ENCODE measurements around the gene VGLL3.
"Not testable (repeated sequence)": the region's sequence is repeated elsewhere in the genome, so short reads cannot be mapped to it uniquely, and the experiment has no call there.

Gene VGLL3

GRCh38 chr3:86988235-86988634 lies 2.7 kb downstream of the VGLL3 start:
- peaks cover 18% of the 10 kb centered on the region for H3K27me3 ChIP-seq (ENCODE audit: control insufficient read depth, insufficient read depth, low read length)
- peaks cover 14% of the 10 kb centered on the region for H3K4me1 ChIP-seq (ENCODE audit: control insufficient read depth, low read depth, low read length)
- no peak overlapping the region for H3K4me3 ChIP-seq (ENCODE audit: low read length)
- H3K36me3 ChIP-seq (ENCODE audit: control insufficient read depth, low read depth, low read length): no peaks in the 10 kb centered on the region
- H3K9me3 ChIP-seq (ENCODE audit: control insufficient read depth, low read depth, low read length): no peaks in the 10 kb centered on the region
- H3K27ac ChIP-seq (ENCODE audit: low read length): no peak overlapping the region
- H3K9ac ChIP-seq (ENCODE audit: low read length): no peak overlapping the region

GRCh38 chr3:86987421-86987715 lies 3.6 kb downstream of the VGLL3 start:
- Histone ChIP-seq H3K27ac (ENCODE audit: low read length) (no peak overlapping the region), H3K4me1 (ENCODE audit: control insufficient read depth, low read depth, low read length) (peaks cover 14% of the 10 kb centered on the region), H3K9ac (ENCODE audit: low read length) (no peak overlapping the region), H3K9me3 (ENCODE audit: control insufficient read depth, low read depth, low read length) (no peaks in the 10 kb centered on the region), H3K36me3 (ENCODE audit: control insufficient read depth, low read depth, low read length) (no peaks in the 10 kb centered on the region), H3K27me3 (ENCODE audit: control insufficient read depth, insufficient read depth, low read length) (peaks cover 18% of the 10 kb centered on the region), H3K4me3 (ENCODE audit: low read length) (no peak overlapping the region)

DNA sequence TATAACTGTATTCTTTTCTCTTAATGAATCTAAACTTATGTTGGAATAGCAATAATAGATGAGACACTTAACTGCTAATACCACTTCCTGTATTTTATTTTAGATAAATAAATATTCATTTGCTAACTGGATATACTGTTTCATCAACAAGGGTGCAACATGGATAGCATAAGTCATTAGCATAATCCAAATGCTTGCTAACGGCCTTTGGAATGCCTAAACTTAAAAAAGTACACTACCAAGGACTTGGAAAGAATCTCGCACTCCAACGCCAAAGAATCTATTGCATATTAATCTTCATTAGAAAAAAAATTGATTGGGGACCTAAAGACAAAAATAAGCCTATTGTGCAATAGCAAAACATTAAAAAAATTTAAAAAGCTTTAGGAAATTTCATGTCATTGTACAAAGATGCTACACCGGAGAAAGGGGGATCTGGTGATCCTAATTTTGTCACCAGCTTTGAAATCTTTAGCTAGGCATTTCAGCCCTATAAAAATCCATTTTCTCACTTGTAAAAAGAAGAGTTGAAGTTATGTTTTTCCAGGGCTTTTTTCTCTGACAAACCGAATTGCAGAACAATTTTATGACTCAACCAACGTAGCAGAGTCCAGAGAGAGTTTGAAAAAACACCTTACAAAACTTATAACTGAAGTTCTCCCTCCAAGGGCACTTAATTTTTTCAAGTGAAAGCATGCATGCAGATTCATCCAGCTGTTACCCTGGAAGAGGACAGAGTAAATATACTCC lies 4.1 kb downstream of the VGLL3 start:
- Histone ChIP-seq H3K36me3 (ENCODE audit: control insufficient read depth, low read depth, low read length) (no peaks in the 10 kb centered on the region), H3K4me3 (ENCODE audit: low read length) (no peak overlapping the region), H3K9me3 (ENCODE audit: control insufficient read depth, low read depth, low read length) (no peaks in the 10 kb centered on the region), H3K4me1 (ENCODE audit: control insufficient read depth, low read depth, low read length) (peaks cover 12% of the 10 kb centered on the region), H3K9ac (ENCODE audit: low read length) (no peak overlapping the region), H3K27ac (ENCODE audit: low read length) (no peak overlapping the region), H3K27me3 (ENCODE audit: control insufficient read depth, insufficient read depth, low read length) (peaks cover 18% of the 10 kb centered on the region)

GRCh38 chr3:86985181-86985826 lies 5.6 kb downstream of the VGLL3 start:
- no peak overlapping the region for H3K27ac ChIP-seq (ENCODE audit: low read length)
- no peak overlapping the region for H3K9ac ChIP-seq (ENCODE audit: low read length)
- H3K27me3 ChIP-seq (ENCODE audit: control insufficient read depth, insufficient read depth, low read length): peaks cover 16% of the 10 kb centered on the region
- H3K9me3 ChIP-seq (ENCODE audit: control insufficient read depth, low read depth, low read length): no peaks in the 10 kb centered on the region
- H3K4me3 ChIP-seq (ENCODE audit: low read length): no peak overlapping the region
- H3K4me1 ChIP-seq (ENCODE audit: control insufficient read depth, low read depth, low read length): peaks cover 7% of the 10 kb centered on the region
- H3K36me3 ChIP-seq (ENCODE audit: control insufficient read depth, low read depth, low read length): no peaks in the 10 kb centered on the region

DNA sequence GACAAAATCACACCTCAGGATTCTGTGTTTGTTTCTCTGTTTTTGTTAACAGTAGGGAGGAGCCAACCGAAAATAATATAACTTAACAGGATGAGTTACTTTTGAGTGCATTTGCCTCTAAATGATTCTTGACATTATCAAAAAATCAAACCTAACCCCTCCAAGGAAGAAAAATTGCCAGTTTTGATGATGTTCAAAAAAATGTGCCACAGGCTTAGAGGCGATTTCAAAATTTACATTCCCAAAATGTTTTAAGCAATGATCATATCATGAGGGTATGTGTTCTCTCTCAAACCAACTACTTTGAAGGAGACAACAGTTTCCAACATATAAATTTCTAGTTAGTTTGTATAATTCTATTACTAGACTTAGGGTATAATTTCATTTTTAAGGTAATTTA lies 6.7 kb downstream of the VGLL3 start:
- no peak overlapping the region for H3K9ac ChIP-seq (ENCODE audit: low read length)
- H3K36me3 ChIP-seq (ENCODE audit: control insufficient read depth, low read depth, low read length): no peaks in the 10 kb centered on the region
- no peaks in the 10 kb centered on the region for H3K9me3 ChIP-seq (ENCODE audit: control insufficient read depth, low read depth, low read length)
- no peak overlapping the region for H3K27ac ChIP-seq (ENCODE audit: low read length)
- no peaks in the 10 kb centered on the region for H3K4me1 ChIP-seq (ENCODE audit: control insufficient read depth, low read depth, low read length)
- no peak overlapping the region for H3K4me3 ChIP-seq (ENCODE audit: low read length)
- H3K27me3 ChIP-seq (ENCODE audit: control insufficient read depth, insufficient read depth, low read length): peaks cover 6% of the 10 kb centered on the region

- Histone ChIP-seq H3K9ac (ENCODE audit: low read length) (no peak overlapping the region), H3K36me3 (ENCODE audit: control insufficient read depth, low read depth, low read length) (no peaks in the 10 kb centered on the region), H3K9me3 (ENCODE audit: control insufficient read depth, low read depth, low read length) (no peaks in the 10 kb centered on the region), H3K4me3 (ENCODE audit: low read length) (no peak overlapping the region), H3K27me3 (ENCODE audit: control insufficient read depth, insufficient read depth, low read length) (no peaks in the 10 kb centered on the region), H3K27ac (ENCODE audit: low read length) (no peak overlapping the region), H3K4me1 (ENCODE audit: control insufficient read depth, low read depth, low read length) (no peaks in the 10 kb centered on the region)
These were observed 8.1 kb downstream of the VGLL3 start for GRCh38 chr3:86982883-86983282.

GRCh38 chr3:86978111-86978551 lies 12.8 kb downstream of the VGLL3 start:
- no peak overlapping the region for H3K4me3 ChIP-seq (ENCODE audit: low read length)
- H3K9me3 ChIP-seq (ENCODE audit: control insufficient read depth, low read depth, low read length): no peaks in the 10 kb centered on the region
- H3K4me1 ChIP-seq (ENCODE audit: control insufficient read depth, low read depth, low read length): no peaks in the 10 kb centered on the region

GRCh38 chr3:86976219-86976618 lies 14.7 kb downstream of the VGLL3 start:
- H3K27me3 ChIP-seq (ENCODE audit: control insufficient read depth, insufficient read depth, low read length): no peaks in the 10 kb centered on the region
- no peak overlapping the region for H3K27ac ChIP-seq (ENCODE audit: low read length)
- no peaks in the 10 kb centered on the region for H3K9me3 ChIP-seq (ENCODE audit: control insufficient read depth, low read depth, low read length)
- H3K36me3 ChIP-seq (ENCODE audit: control insufficient read depth, low read depth, low read length): peaks cover 6% of the 10 kb centered on the region
- H3K4me3 ChIP-seq (ENCODE audit: low read length): no peak overlapping the region
- H3K4me1 ChIP-seq (ENCODE audit: control insufficient read depth, low read depth, low read length): no peaks in the 10 kb centered on the region
- no peak overlapping the region for H3K9ac ChIP-seq (ENCODE audit: low read length)

More at GRCh38 chr3:86978111-86978551, 12.8 kb downstream of the VGLL3 start:
- H3K27ac ChIP-seq (ENCODE audit: low read length): no peak overlapping the region
- no peaks in the 10 kb centered on the region for H3K27me3 ChIP-seq (ENCODE audit: control insufficient read depth, insufficient read depth, low read length)
- peaks cover 4% of the 10 kb centered on the region for H3K36me3 ChIP-seq (ENCODE audit: control insufficient read depth, low read depth, low read length)
- H3K9ac ChIP-seq (ENCODE audit: low read length): no peak overlapping the region

- H3K9ac ChIP-seq (ENCODE audit: low read length); H3K9me3 ChIP-seq (ENCODE audit: control insufficient read depth, low read depth, low read length); H3K27me3 ChIP-seq (ENCODE audit: control insufficient read depth, insufficient read depth, low read length); H3K4me3 ChIP-seq (ENCODE audit: low read length); H3K27ac ChIP-seq (ENCODE audit: low read length); H3K36me3 ChIP-seq (ENCODE audit: control insufficient read depth, low read depth, low read length); H3K4me1 ChIP-seq (ENCODE audit: control insufficient read depth, low read depth, low read length): not testable (repeated sequence)
These were observed 16.8 kb downstream of the VGLL3 start for GRCh38 chr3:86974177-86974576.

DNA sequence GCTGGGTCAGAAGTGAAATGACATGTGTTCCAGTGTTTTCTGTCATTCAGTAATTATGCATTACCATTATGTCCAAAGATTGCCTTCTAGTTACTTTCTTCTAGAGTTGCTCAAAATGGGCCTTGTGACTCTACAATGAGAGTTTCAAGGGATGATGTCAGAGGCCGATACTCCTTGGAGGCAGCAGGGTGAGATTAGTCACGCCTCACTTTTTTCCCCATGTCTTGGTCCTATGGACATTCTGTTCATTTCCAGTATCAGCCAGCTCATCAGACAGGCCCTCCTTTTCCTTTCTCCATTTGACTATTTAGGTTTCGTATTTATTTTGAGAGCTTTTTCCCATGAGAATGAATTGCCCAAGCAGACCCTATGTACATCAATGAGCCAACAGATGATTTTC lies 17.5 kb downstream of the VGLL3 start:
- Histone ChIP-seq H3K27ac (ENCODE audit: low read length) (no peak overlapping the region), H3K36me3 (ENCODE audit: control insufficient read depth, low read depth, low read length) (peaks cover 6% of the 10 kb centered on the region), H3K27me3 (ENCODE audit: control insufficient read depth, insufficient read depth, low read length) (no peaks in the 10 kb centered on the region), H3K4me1 (ENCODE audit: control insufficient read depth, low read depth, low read length) (no peaks in the 10 kb centered on the region), H3K9me3 (ENCODE audit: control insufficient read depth, low read depth, low read length) (no peaks in the 10 kb centered on the region), H3K4me3 (ENCODE audit: low read length) (no peak overlapping the region), H3K9ac (ENCODE audit: low read length) (no peak overlapping the region)

DNA sequence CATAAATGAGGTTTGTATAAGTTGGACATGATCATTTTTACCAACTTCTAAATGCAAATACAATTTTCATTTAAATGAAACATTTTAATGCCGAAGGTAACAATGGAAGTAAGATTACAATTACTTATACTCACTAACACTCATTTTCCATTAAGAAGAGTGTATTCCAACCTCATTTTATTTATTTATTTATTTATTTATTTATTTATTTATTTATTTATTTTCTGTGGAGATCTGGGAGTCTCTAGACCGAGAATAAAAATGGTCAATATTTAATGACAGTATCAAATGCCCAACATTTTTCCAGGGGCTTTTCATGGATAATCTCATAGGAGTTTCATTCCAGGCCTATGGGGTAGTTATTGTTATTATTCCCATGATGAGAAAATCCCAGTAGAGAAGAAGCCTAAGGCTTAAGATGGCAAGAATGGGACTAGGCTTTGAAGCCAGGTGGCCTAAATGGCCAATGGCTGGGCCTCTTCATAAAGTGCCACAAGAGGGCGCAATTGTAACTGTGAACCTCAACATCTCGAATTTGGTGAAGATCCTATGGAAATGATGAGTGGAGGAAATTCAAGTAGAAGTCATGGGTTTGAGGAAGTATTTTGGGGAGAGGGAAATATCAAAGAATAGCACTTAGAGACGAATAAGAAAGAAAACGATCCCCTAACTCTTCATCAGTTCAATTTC lies 21.3 kb downstream of the VGLL3 start:
- no peaks in the 10 kb centered on the region for H3K27me3 ChIP-seq (ENCODE audit: control insufficient read depth, insufficient read depth, low read length)
- H3K9ac ChIP-seq (ENCODE audit: low read length): no peak overlapping the region
- H3K4me1 ChIP-seq (ENCODE audit: control insufficient read depth, low read depth, low read length): no peaks in the 10 kb centered on the region
- peaks cover 2% of the 10 kb centered on the region for H3K36me3 ChIP-seq (ENCODE audit: control insufficient read depth, low read depth, low read length)
- no peak overlapping the region for H3K4me3 ChIP-seq (ENCODE audit: low read length)
- no peak overlapping the region for H3K27ac ChIP-seq (ENCODE audit: low read length)
- H3K9me3 ChIP-seq (ENCODE audit: control insufficient read depth, low read depth, low read length): no peaks in the 10 kb centered on the region
